A549 (cell line): ENCODE measurements around the gene GRM7. TPM values are rescaled to one million over a fixed set of nuclear protein-coding genes. Genes with fewer than 3 reads are reported as not detected.

Experiments used
- ATAC-seq, 2 experiments: fragments of 200-7000 bp in 1 of 2; fragments of >200 bp in 1 of 2; cut with Nextera tagmentation in 1 of 2; cut with Tn5 transposase in 1 of 2; 3 replicates each; pipeline versions ENCODE4 v1.8.0 to v1.9.1; 2018 to 2020; ENCODE audit warnings: mild to moderate bottlenecking in 1 of 2, moderate library complexity in 1 of 2
- CTCF ChIA-PET: fragments of 300-600 bp; sonication (Branson Sonifier 250); formaldehyde crosslinking; extraction: SDS; loops from one replicate; lab custom pipeline; 2021; ENCODE audit warnings: antibody characterized with exemption, inconsistent platforms; lab: Yijun Ruan, JAX
- POLR2A ChIA-PET: fragments of 350-600 bp; formaldehyde crosslinking; extraction: SDS; loops from one replicate; lab custom pipeline; 2021; ENCODE audit warnings: antibody characterized with exemption, inconsistent platforms; lab: Yijun Ruan, JAX
- DNase-seq, 2 experiments: peaks; one replicate each; pipeline versions ENCODE4 v3.0.0 to v3.0.0-alpha.2; 2011 to 2016; ENCODE audit warnings: low read depth in 1 of 2, low spot score in 1 of 2
- FAIRE-seq: peaks from 2 replicates; lab custom pipeline; 2011; peaks lifted over from hg19 to GRCh38; lab: Jason Lieb, UNC
- H3K27ac ChIP-seq, 2 experiments: fragments of >200 bp; sonication (Bioruptor Twin); formaldehyde crosslinking; 3 replicates each; pipeline ENCODE4 v1.5.1; 2016 to 2017
- H3K4me1 ChIP-seq: fragments of >200 bp; sonication (Bioruptor Twin); formaldehyde crosslinking; 3 replicates; pipeline ENCODE4 v1.6.1; 2016
- H3K4me2 ChIP-seq: fragments of >200 bp; sonication (Bioruptor Twin); formaldehyde crosslinking; 3 replicates; pipeline ENCODE4 v1.6.1; 2016
- H3K4me3 ChIP-seq: fragments of >200 bp; sonication (Bioruptor Twin); formaldehyde crosslinking; 3 replicates; pipeline ENCODE4 v1.5.1; 2016
- H3K9me3 ChIP-seq: fragments of >200 bp; sonication (Bioruptor Twin); formaldehyde crosslinking; 3 replicates; pipeline ENCODE4 v1.6.1; 2016
- BCL3 ChIP-seq: fragments of >200 bp; sonication (Bioruptor Twin); formaldehyde crosslinking; IDR thresholded peaks from 3 replicates; pipeline ENCODE4 v1.6.1; 2016
- BHLHE40 ChIP-seq: IDR thresholded peaks from 2 replicates; pipeline ENCODE4 v1.6.1; 2012; ENCODE audit warnings: low read depth, low read length, inconsistent platforms
- CBX2 ChIP-seq: fragments of 200-600 bp; sonication (generic); IDR thresholded peaks from 2 replicates; pipeline ENCODE4 v1.6.1; 2016; ENCODE audit warnings: low read depth, mild to moderate bottlenecking, borderline replicate concordance
- CHD4 ChIP-seq: fragments of 200-600 bp; sonication (generic); IDR thresholded peaks from 2 replicates; pipeline ENCODE4 v1.6.1; 2016; ENCODE audit warnings: antibody characterized with exemption, mild to moderate bottlenecking, borderline replicate concordance
- CTCF ChIP-seq: fragments of >200 bp; sonication (Bioruptor Twin); formaldehyde crosslinking; IDR thresholded peaks from 3 replicates; pipeline ENCODE4 v1.5.1; 2016
- EHF ChIP-seq: fragments of 250-450 bp; sonication (Bioruptor Pico); IDR thresholded peaks from 2 replicates; pipeline ENCODE4 v1.5.0; 2020; ENCODE audit warnings: mild to moderate bottlenecking
- ELK1 ChIP-seq: fragments of 150-350 bp; IDR thresholded peaks from 2 replicates; pipeline ENCODE4 v1.6.1; 2014; ENCODE audit warnings: low read depth, mild to moderate bottlenecking, low read length
- FOSL2 ChIP-seq, 2 experiments: fragments of 450-650 bp in 1 of 2; fragments of >200 bp in 1 of 2; sonication (Bioruptor Twin) in 1 of 2; formaldehyde crosslinking; IDR thresholded peaks; 2 replicates each; pipeline versions ENCODE4 v1.5.0 to v1.6.1; 2016 to 2020; ENCODE audit warnings: mild to moderate bottlenecking in 1 of 2, moderate library complexity in 1 of 2
- HDAC2 ChIP-seq: fragments of 200-600 bp; sonication (generic); IDR thresholded peaks from 2 replicates; pipeline ENCODE4 v1.6.1; 2016
- HES2 ChIP-seq: fragments of >200 bp; sonication (Bioruptor Twin); formaldehyde crosslinking; IDR thresholded peaks from 2 replicates; pipeline ENCODE4 v1.6.1; 2016
- HEYL ChIP-seq: fragments of 250-450 bp; sonication (Bioruptor Pico); IDR thresholded peaks from 2 replicates; pipeline ENCODE4 v1.8.0; 2021; ENCODE audit warnings: mild to moderate bottlenecking, moderate library complexity
- HMGXB4 ChIP-seq: fragments of 250-450 bp; sonication (Bioruptor Pico); IDR thresholded peaks from 2 replicates; pipeline ENCODE4 v1.5.0; 2021; ENCODE audit warnings: mild to moderate bottlenecking, moderate library complexity, borderline replicate concordance
- HOXA7 ChIP-seq: fragments of 250-450 bp; sonication (Bioruptor Pico); IDR thresholded peaks from 2 replicates; pipeline ENCODE4 v1.5.0; 2020; ENCODE audit warnings: mild to moderate bottlenecking, moderate library complexity
- HOXB13 ChIP-seq: fragments of 250-450 bp; sonication (Bioruptor Pico); IDR thresholded peaks from 2 replicates; pipeline ENCODE4 v1.5.0; 2020; ENCODE audit warnings: low read depth, mild to moderate bottlenecking, moderate library complexity
- JUN ChIP-seq, 2 experiments: fragments of >200 bp; sonication (Bioruptor Twin); formaldehyde crosslinking; IDR thresholded peaks; 2 replicates in 1 of 2; 3 replicates in 1 of 2; pipeline ENCODE4 v1.6.1; 2016 to 2017
- JUNB ChIP-seq: fragments of >200 bp; sonication (Bioruptor Twin); formaldehyde crosslinking; IDR thresholded peaks from 2 replicates; pipeline ENCODE4 v1.6.1; 2016
- KDM1A ChIP-seq: fragments of 200-600 bp; sonication (generic); IDR thresholded peaks from 2 replicates; pipeline ENCODE4 v1.6.1; 2016; ENCODE audit warnings: low read depth, mild to moderate bottlenecking
- MAX ChIP-seq: IDR thresholded peaks from 2 replicates; pipeline ENCODE4 v1.6.1; 2012
- NR3C1 ChIP-seq: fragments of >200 bp; sonication (Bioruptor Twin); formaldehyde crosslinking; IDR thresholded peaks from 3 replicates; pipeline ENCODE4 v1.6.1; 2017
- PBX3 ChIP-seq: IDR thresholded peaks from 2 replicates; pipeline ENCODE4 v1.6.1; 2012
- POLR2A ChIP-seq: IDR thresholded peaks from 2 replicates; pipeline ENCODE4 v1.6.1; 2012; ENCODE audit warnings: mild to moderate bottlenecking, low read length
- POLR2AphosphoS2 ChIP-seq: conservative IDR thresholded peaks from 2 replicates; pipeline ENCODE4 v1.6.1; 2012; ENCODE audit warnings: low read length, improper control_type of control experiment, inconsistent platforms
- RARB ChIP-seq: fragments of 250-450 bp; sonication (Bioruptor Pico); IDR thresholded peaks from 2 replicates; pipeline ENCODE4 v1.8.0; 2021; ENCODE audit warnings: mild to moderate bottlenecking, moderate library complexity
- RFX5 ChIP-seq: fragments of 450-650 bp; IDR thresholded peaks from 2 replicates; pipeline ENCODE4 v1.7.1; 2014; ENCODE audit warnings: antibody characterized with exemption, mild to moderate bottlenecking, moderate library complexity
- RNF2 ChIP-seq: fragments of 200-600 bp; sonication (generic); IDR thresholded peaks from 2 replicates; pipeline ENCODE4 v1.6.1; 2016; ENCODE audit warnings: low read depth, mild to moderate bottlenecking, antibody characterized with exemption, moderate library complexity, borderline replicate concordance
- SMC3 ChIP-seq: fragments of >200 bp; sonication (Bioruptor Twin); formaldehyde crosslinking; IDR thresholded peaks from 3 replicates; pipeline ENCODE4 v1.6.1; 2018; ENCODE audit warnings: inconsistent platforms
- TFCP2L1 ChIP-seq: fragments of 250-450 bp; sonication (Bioruptor Pico); IDR thresholded peaks from 2 replicates; pipeline ENCODE4 v1.5.0; 2021; ENCODE audit warnings: mild to moderate bottlenecking
- TP53 ChIP-seq: fragments of 250-450 bp; sonication (Bioruptor Pico); IDR thresholded peaks from 2 replicates; pipeline ENCODE4 v1.5.0; 2021; ENCODE audit warnings: mild to moderate bottlenecking, moderate library complexity
- whole genome bisulfite sequencing: methylation state at CpG from one replicate; pipeline ENCODE4 v1.1.6; 2017; ENCODE audit errors: missing lambda C conversion rate; 5-methylcytosine and 5-hydroxymethylcytosine counted together
- polyA plus RNA-seq, 4 experiments: library from polyadenylated mRNA; depleted of rRNA in 3 of 4; stranded (reverse); fragments of >200 nt; fragmentation: RNase III in 1 of 4; extraction: RNeasy Plus Mini Kit Qiagen cat#74134 plus additional on column Dnase treatment in 1 of 4; gene quantifications; 2 replicates in 3 of 4; 3 replicates in 1 of 4; pipeline ENCODE4 v1.2.3, GENCODE V29; 2011 to 2017

The GRM7 gene
- polyA plus RNA-seq, 2 of the 4 experiments (the other 2 are of a cell fraction) = not detected

GRCh38 chr3:7322957-7323669 lies 462.2 kb downstream of the GRM7 start (continued):
- no peak for TF ChIP-seq CTCF

GRCh38 chr3:7328339-7328738 lies 467.4 kb downstream of the GRM7 start:
- ATAC-seq (no peak), FAIRE-seq (no peak), DNase-seq (no peak)
- ChIA-PET CTCF (interaction anchor here (1.2 kb wide), 1 partner anchor 11 kb away, joined by 4 read pairs; no protein-coding TSS in a partner anchor), POLR2A (interaction anchor here (0.5 kb wide), 1 partner anchor 24 kb away, joined by 3 read pairs; no protein-coding TSS in a partner anchor)
- H3K27ac ChIP-seq = no peak overlapping the region
- no peaks in the 10 kb centered on the region for H3K9me3 ChIP-seq
- H3K4me3 ChIP-seq = no peak overlapping the region
- no peak overlapping the region for H3K4me2 ChIP-seq
- TF ChIP-seq TFCP2L1 (CRISPR knock-in tag) = no peak
- TF ChIP-seq HEYL (CRISPR knock-in tag) = no peak
- no peak for TF ChIP-seq MAX
- no peak for TF ChIP-seq HES2
- no peak for TF ChIP-seq JUNB
- no peak for TF ChIP-seq HOXB13 (CRISPR knock-in tag)
- TF ChIP-seq BHLHE40 = no peak
- TF ChIP-seq SMC3 = no peak
- TF ChIP-seq HOXA7 (CRISPR knock-in tag) = no peak
- TF ChIP-seq ELK1 = no peak
- TF ChIP-seq NR3C1 = no peak
- no peak for TF ChIP-seq KDM1A
- no peak for TF ChIP-seq CBX2
- no peak for TF ChIP-seq RFX5
- no peak for TF ChIP-seq CHD4
- H3K4me1 ChIP-seq = no peaks in the 10 kb centered on the region
- WGBS = 0% methylated on average over 1 of the region's 1 CpG

- no peak for FAIRE-seq
- no peak for ATAC-seq
- POLR2A ChIA-PET = no interaction called here
Measured at GRCh38 chr3:7332696-7333095, 471.8 kb downstream of the GRM7 start.

More at GRCh38 chr3:7332696-7333095, 471.8 kb downstream of the GRM7 start:
- 0% methylated on average over 2 of the region's 2 CpGs for WGBS
- TF ChIP-seq POLR2AphosphoS2 = no peak
- TF ChIP-seq TP53 (CRISPR knock-in tag) = no peak
- TF ChIP-seq BHLHE40 = no peak
- TF ChIP-seq RARB (CRISPR knock-in tag) = no peak
- no peak for TF ChIP-seq HOXA7 (CRISPR knock-in tag)
- no peak for TF ChIP-seq HDAC2
- TF ChIP-seq RNF2 = no peak
- no peak for TF ChIP-seq FOSL2 (IDR thresholded peaks at IDR 0.05)
- TF ChIP-seq FOSL2 (CRISPR knock-in tag; IDR thresholded peaks at IDR 0.05) = no peak
- no peak for TF ChIP-seq RFX5
- TF ChIP-seq JUN (IDR thresholded peaks at IDR 0.05) = no peak
- no peak for TF ChIP-seq HMGXB4
- no peak for TF ChIP-seq BCL3
- TF ChIP-seq POLR2A = no peak
- TF ChIP-seq PBX3 = no peak
- no peak for TF ChIP-seq EHF (CRISPR knock-in tag)
- no peak for TF ChIP-seq HOXB13 (CRISPR knock-in tag)
- no peak for TF ChIP-seq HES2
- DNase-seq = no peak
- no peaks in the 10 kb centered on the region for H3K4me1 ChIP-seq
- CTCF ChIA-PET = no interaction called here
- no peak overlapping the region for H3K27ac ChIP-seq
- no peak overlapping the region for H3K4me3 ChIP-seq
- H3K4me2 ChIP-seq = no peak overlapping the region
- H3K9me3 ChIP-seq = no peaks in the 10 kb centered on the region
